HepG2 (cell line): Measurements from ENCODE around the gene EDAR. TPM values are rescaled to one million over a fixed set of nuclear protein-coding genes. Genes with fewer than 3 reads are reported as not detected.

Experiments
- ATAC-seq: fragments of 200-7000 bp; cut with Tn5 transposase; 3 replicates; pipeline ENCODE4 v1.9.1; 2020; ENCODE audit warnings: mild to moderate bottlenecking, moderate library complexity
- BruUV-seq: library from RNA; stranded (reverse); fragments of 400-500 nt; replicated peaks from 2 replicates; lab custom pipeline; 2021; lab: Mats Ljungman, UMichigan
- CTCF ChIA-PET: fragments of 300-600 bp; formaldehyde crosslinking; extraction: SDS; loops from one replicate; lab custom pipeline; 2021; ENCODE audit warnings: low total read pairs, inconsistent platforms, low intra/inter-chr PET ratio; lab: Yijun Ruan, JAX
- POLR2A ChIA-PET: fragments of 350-600 bp; sonication (Branson Sonifier 250); formaldehyde crosslinking; loops from one replicate; lab custom pipeline; 2020; ENCODE audit warnings: antibody characterized with exemption, inconsistent platforms; lab: Yijun Ruan, JAX
- DNase-seq: peaks from one replicate; pipeline ENCODE4 v3.0.0-alpha.2; 2015; ENCODE audit warnings: low spot score
- FAIRE-seq: peaks from 3 replicates; lab custom pipeline; 2011; peaks lifted over from hg19 to GRCh38; lab: Jason Lieb, UNC
- H2AFZ ChIP-seq: one replicate; pipeline ENCODE4 v1.6.1; 2011; ENCODE audit warnings: low read length, inconsistent platforms
- H3K27ac ChIP-seq: fragments of 300-600 bp; 3 replicates; pipeline ENCODE4 v1.8.0; 2011; ENCODE audit warnings: mixed run types, mild to moderate bottlenecking, mixed read lengths, low read length, inconsistent platforms; ENCODE audit not compliant: insufficient read depth; ENCODE audit errors: extremely low read length
- H3K27me3 ChIP-seq, 2 experiments: fragments of 200-600 bp in 1 of 2; 2 replicates in 1 of 2; 3 replicates in 1 of 2; pipeline versions ENCODE4 v1.6.0 to v1.8.0; 2011; ENCODE audit warnings: low read length in 2 of 2, mild to moderate bottlenecking in 2 of 2, moderate library complexity in 2 of 2, inconsistent platforms in 1 of 2; ENCODE audit not compliant: insufficient read depth in 2 of 2, control insufficient read depth in 1 of 2
- H3K36me3 ChIP-seq, 2 experiments: fragments of 200-600 bp in 1 of 2; replicated peaks in 1 of 2; 2 replicates in 1 of 2; 3 replicates in 1 of 2; pipeline versions ENCODE4 v1.5.1 to v1.8.0; 2011; ENCODE audit warnings: low read length in 2 of 2, inconsistent platforms in 1 of 2; ENCODE audit not compliant: insufficient read depth in 2 of 2, control insufficient read depth in 1 of 2
- H3K4me1 ChIP-seq: 2 replicates; pipeline ENCODE4 v1.5.1; 2012; ENCODE audit warnings: low read length, inconsistent platforms; ENCODE audit not compliant: insufficient read depth
- H3K4me2 ChIP-seq: 2 replicates; pipeline ENCODE4 v1.6.0; 2011; ENCODE audit warnings: low read depth, low read length, inconsistent platforms
- H3K4me3 ChIP-seq, 3 experiments: fragments of 200-600 bp in 1 of 3; sonication (generic), shearing (Covaris generic) in 1 of 3; replicated peaks in 1 of 3; 2 replicates each; pipeline ENCODE4 v1.5.1; 2011 to 2016; ENCODE audit warnings: low read length in 3 of 3, inconsistent platforms in 2 of 3, low read depth in 2 of 3, mild to moderate bottlenecking in 2 of 3, control low read depth in 1 of 3, mixed read lengths in 1 of 3; ENCODE audit not compliant: insufficient read depth in 1 of 3
- H3K79me2 ChIP-seq: one replicate; pipeline ENCODE4 v1.6.1; 2011; ENCODE audit warnings: low read length, inconsistent platforms; ENCODE audit not compliant: insufficient read depth
- H3K9ac ChIP-seq: 2 replicates; pipeline ENCODE4 v1.6.0; 2011; ENCODE audit warnings: mild to moderate bottlenecking, low read depth, low read length, inconsistent platforms; ENCODE audit not compliant: insufficient read depth
- H3K9me3 ChIP-seq: 2 replicates; pipeline ENCODE4 v1.5.1; 2012; ENCODE audit warnings: mild to moderate bottlenecking, low read length
- H4K20me1 ChIP-seq: 2 replicates; pipeline ENCODE4 v1.6.0; 2011; ENCODE audit warnings: inconsistent platforms, mild to moderate bottlenecking, low read length, moderate library complexity; ENCODE audit not compliant: insufficient read depth
- HDAC6 ChIP-seq: fragments of 200-600 bp; sonication (generic); IDR thresholded peaks from 2 replicates; pipeline ENCODE4 v1.7.0; 2017; ENCODE audit warnings: mild to moderate bottlenecking, antibody characterized with exemption, low read length, low read depth
- KMT2A ChIP-seq: sonication (generic); formaldehyde crosslinking; IDR thresholded peaks from 2 replicates; pipeline ENCODE4 v1.4.0; 2020; ENCODE audit warnings: missing genetic modification reagents
- MXD3 ChIP-seq: IDR thresholded peaks from 2 replicates; pipeline ENCODE4 v1.6.1; 2016; ENCODE audit warnings: mild to moderate bottlenecking, missing biosample characterization, missing genetic modification reagents
- SALL1 ChIP-seq: sonication (generic); formaldehyde crosslinking; IDR thresholded peaks from 2 replicates; pipeline ENCODE4 v1.8.0; 2022; ENCODE audit warnings: mild to moderate bottlenecking, missing genetic modification reagents
- SOX6 ChIP-seq, 2 experiments: fragments of 450-650 bp in 1 of 2; sonication (generic) in 1 of 2; formaldehyde crosslinking in 1 of 2; IDR thresholded peaks; 2 replicates each; pipeline versions ENCODE4 v1.4.0 to v1.6.1; 2017 to 2020; ENCODE audit warnings: antibody characterized with exemption in 1 of 2, mild to moderate bottlenecking in 1 of 2, missing genetic modification reagents in 1 of 2
- SP140L ChIP-seq: sonication (generic); formaldehyde crosslinking; IDR thresholded peaks from 2 replicates; pipeline ENCODE4 v1.4.0; 2020; ENCODE audit warnings: missing genetic modification reagents, borderline replicate concordance
- TEF ChIP-seq: sonication (generic); formaldehyde crosslinking; IDR thresholded peaks from 2 replicates; pipeline ENCODE4 v1.5.0; 2020; ENCODE audit warnings: missing genetic modification reagents
- TP53 ChIP-seq: sonication (generic); formaldehyde crosslinking; conservative IDR thresholded peaks from 2 replicates; pipeline ENCODE4 v1.4.0; 2020; ENCODE audit warnings: missing genetic modification reagents
- ZMYM4 ChIP-seq: sonication (generic); formaldehyde crosslinking; IDR thresholded peaks from 2 replicates; pipeline ENCODE4 v1.8.1; 2023; ENCODE audit warnings: mild to moderate bottlenecking, missing genetic modification reagents
- ZNF3 ChIP-seq: IDR thresholded peaks from 2 replicates; pipeline ENCODE4 v1.7.0; 2017; ENCODE audit warnings: inconsistent platforms
- WGBS: methylation state at CpG from one replicate; pipeline ENCODE4 v1.1.6; 2017; ENCODE audit warnings: low lambda C conversion rate; 5-methylcytosine and 5-hydroxymethylcytosine counted together
- in situ Hi-C: cut with HindIII; loops from 2 replicates; pipeline ENCODE4 v1.10.0; 2017; ENCODE audit warnings: low pct_unique_long_range_greater_than_20kb; ENCODE audit not compliant: extremely low pct_ligation_motif_present
- intact Hi-C: fragments of 100-400 bp; cut with micrococcal nuclease; formaldehyde crosslinking; loops from one replicate; pipeline ENCODE4 v1.10.0; 2022; ENCODE audit not compliant: unreplicated experiment
- polyA plus RNA-seq, 8 experiments: library from polyadenylated mRNA; depleted of rRNA in 3 of 8; stranded (reverse) in 7 of 8; unstranded in 1 of 8; fragments of >200 nt; fragmentation: Illumina TruSeq in 4 of 8; extraction: Trizol in 4 of 8; gene quantifications; 2 replicates each; pipeline versions ENCODE4 v1.2.1 to v1.2.3, GENCODE V29; 2011 to 2016; ENCODE audit warnings: low read depth in 4 of 8, missing spikeins in 1 of 8, mixed read lengths in 1 of 8; ENCODE audit not compliant: insufficient read depth in 1 of 8
- total RNA-seq, 5 experiments: library from RNA; depleted of rRNA; stranded (reverse); fragments of >200 nt; fragmentation: Illumina TruSeq; extraction: Trizol; gene quantifications; 2 replicates each; pipeline ENCODE4 v1.2.3, GENCODE V29; 2016; ENCODE audit warnings: low read depth in 1 of 5
- TF ChIP-seq, protein P1 (sequence below): sonication (generic); formaldehyde crosslinking; IDR thresholded peaks from 2 replicates; pipeline ENCODE4 v1.8.1; 2023; ENCODE audit warnings: mild to moderate bottlenecking, moderate library complexity, missing genetic modification reagents
- TF ChIP-seq, protein P2 (sequence below): sonication (generic); formaldehyde crosslinking; IDR thresholded peaks from 2 replicates; pipeline ENCODE4 v1.4.0; 2020; ENCODE audit warnings: missing genetic modification reagents, borderline replicate concordance

The EDAR gene
- total and polyA plus RNA-seq, 2 of the 13 experiments (the other 11 are each of a cell fraction or from before 2014, with no cell fraction given): not detected

GRCh38 chr2:108983061-108983460 is 6.0 kb downstream of the EDAR start:
- intact Hi-C loops (no loop called here), in situ Hi-C loops (no loop called here)
- no peaks in the 10 kb centered on the region for H3K36me3 ChIP-seq
- H3K4me2 ChIP-seq: no peak overlapping the region
- POLR2A ChIA-PET: no interaction called here
- CTCF ChIA-PET: no interaction called here
- TF ChIP-seq MXD3 (CRISPR knock-in tag): no peak
- TF ChIP-seq SOX6 (IDR thresholded peaks at IDR 0.05): no peak
- no peak for TF ChIP-seq SOX6 (CRISPR knock-in tag; IDR thresholded peaks at IDR 0.05)
- no peak for TF ChIP-seq KMT2A
- no peak for TF ChIP-seq TP53
- TF ChIP-seq, all 625 proteins: peak for 0
- no peak for ATAC-seq
- FAIRE-seq: no peak
- no peak overlapping the region for H3K27ac ChIP-seq
- H3K79me2 ChIP-seq: no peaks in the 10 kb centered on the region
- no peaks in the 10 kb centered on the region for H4K20me1 ChIP-seq
- H3K4me1 ChIP-seq: peaks cover 28% of the 10 kb centered on the region
- BruUV-seq: no TSS peak
- H3K9me3 ChIP-seq: no peaks in the 10 kb centered on the region
- H2AFZ ChIP-seq: no peak overlapping the region
- H3K4me3 ChIP-seq: no peak overlapping the region
- H3K27me3 ChIP-seq: peaks cover 2 to 77% of the 10 kb centered on the region in 2 experiments; a peak in 4 of 5 replicates
- WGBS: 71% methylated on average over 3 of the region's 3 CpGs
- no peak overlapping the region for H3K9ac ChIP-seq
- DNase-seq: no peak

DNA sequence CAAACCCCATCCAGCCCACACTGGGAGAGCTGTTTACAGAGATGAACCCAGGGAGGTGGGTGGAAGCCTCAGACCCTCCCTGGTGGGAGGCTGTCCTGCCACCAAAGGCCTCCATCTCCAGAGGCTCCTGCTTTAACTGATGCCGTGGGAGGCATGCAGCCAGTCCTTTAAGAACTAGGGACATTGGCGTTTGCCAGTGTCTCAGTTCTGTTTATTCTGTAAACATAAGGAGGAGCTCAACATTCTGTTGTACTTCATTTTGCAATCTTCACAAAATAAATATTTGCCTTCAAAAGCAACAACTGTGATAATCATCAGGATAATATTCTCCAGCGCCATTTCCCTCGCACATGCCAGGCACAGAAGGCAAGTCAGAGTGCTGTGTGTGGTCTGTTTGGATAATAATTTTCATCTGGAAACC is 6.8 kb downstream of the EDAR start:
- CTCF ChIA-PET: no interaction called here
- peak; percentile 15 for DNase-seq
- no TSS peak for BruUV-seq
- TF ChIP-seq SP140L: no peak
- TF ChIP-seq SALL1 (CRISPR knock-in tag): peak; percentile 41; the same call in 1 of the 2 replicates
- TF ChIP-seq, protein P1, sequence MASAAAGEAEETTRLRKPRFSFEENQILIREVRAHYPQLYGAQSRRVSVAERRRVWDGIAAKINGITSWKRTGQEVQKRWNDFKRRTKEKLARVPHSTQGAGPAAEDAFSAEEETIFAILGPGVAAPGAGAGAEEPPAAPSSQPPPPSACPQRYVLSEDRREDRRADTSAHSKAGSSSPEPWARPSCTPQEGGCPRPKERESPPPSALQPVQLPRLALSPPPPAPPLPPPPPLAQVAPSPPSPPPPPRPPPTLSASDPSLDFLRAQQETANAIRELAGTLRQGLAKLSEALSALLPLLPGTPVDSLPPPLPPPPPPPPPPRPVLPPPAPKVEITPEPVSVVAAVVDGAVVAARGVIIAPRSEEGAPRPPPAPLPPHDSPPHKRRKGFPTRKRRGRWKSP (CRISPR knock-in tag): peak; percentile 51; the same call in 1 of the 2 replicates
- TF ChIP-seq TEF: no peak
- TF ChIP-seq HDAC6: no peak
- no peak for TF ChIP-seq ZMYM4 (CRISPR knock-in tag)
- TF ChIP-seq ZNF3 (CRISPR knock-in tag): no peak
- TF ChIP-seq MXD3 (CRISPR knock-in tag): no peak
- TF ChIP-seq, protein P2, sequence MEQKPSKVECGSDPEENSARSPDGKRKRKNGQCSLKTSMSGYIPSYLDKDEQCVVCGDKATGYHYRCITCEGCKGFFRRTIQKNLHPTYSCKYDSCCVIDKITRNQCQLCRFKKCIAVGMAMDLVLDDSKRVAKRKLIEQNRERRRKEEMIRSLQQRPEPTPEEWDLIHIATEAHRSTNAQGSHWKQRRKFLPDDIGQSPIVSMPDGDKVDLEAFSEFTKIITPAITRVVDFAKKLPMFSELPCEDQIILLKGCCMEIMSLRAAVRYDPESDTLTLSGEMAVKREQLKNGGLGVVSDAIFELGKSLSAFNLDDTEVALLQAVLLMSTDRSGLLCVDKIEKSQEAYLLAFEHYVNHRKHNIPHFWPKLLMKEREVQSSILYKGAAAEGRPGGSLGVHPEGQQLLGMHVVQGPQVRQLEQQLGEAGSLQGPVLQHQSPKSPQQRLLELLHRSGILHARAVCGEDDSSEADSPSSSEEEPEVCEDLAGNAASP (CRISPR knock-in tag): 0 out of 2 replicates have a peak, but pooled peaks have one; percentile 20

More for the DNA sequence above, 6.8 kb downstream of the EDAR start:
- no peak overlapping the region for H3K4me3 ChIP-seq
- FAIRE-seq: no peak
- POLR2A ChIA-PET: no interaction called here
- H3K9ac ChIP-seq: no peak overlapping the region
- H3K4me1 ChIP-seq: peaks cover 28% of the 10 kb centered on the region
- no peak overlapping the region for H3K27ac ChIP-seq
- peak overlapping the region; percentile 3; the same call in 1 of the 2 replicates for H3K4me2 ChIP-seq
- H4K20me1 ChIP-seq: no peaks in the 10 kb centered on the region
- no peaks in the 10 kb centered on the region for H3K79me2 ChIP-seq
- no peaks in the 10 kb centered on the region for H3K36me3 ChIP-seq
- 6% methylated on average over 4 of the region's 4 CpGs for WGBS
- intact Hi-C loops (no loop called here), in situ Hi-C loops (no loop called here)
- no peaks in the 10 kb centered on the region for H3K9me3 ChIP-seq
- peaks cover 2 to 77% of the 10 kb centered on the region in 2 experiments; a peak in 4 of 5 replicates for H3K27me3 ChIP-seq
- no peak overlapping the region for H2AFZ ChIP-seq
- peak; percentile 42; the same call in 2 of the 3 replicates for ATAC-seq
